ENCODE measurements around the gene ODAD3.

The ODAD3 gene

DNA sequence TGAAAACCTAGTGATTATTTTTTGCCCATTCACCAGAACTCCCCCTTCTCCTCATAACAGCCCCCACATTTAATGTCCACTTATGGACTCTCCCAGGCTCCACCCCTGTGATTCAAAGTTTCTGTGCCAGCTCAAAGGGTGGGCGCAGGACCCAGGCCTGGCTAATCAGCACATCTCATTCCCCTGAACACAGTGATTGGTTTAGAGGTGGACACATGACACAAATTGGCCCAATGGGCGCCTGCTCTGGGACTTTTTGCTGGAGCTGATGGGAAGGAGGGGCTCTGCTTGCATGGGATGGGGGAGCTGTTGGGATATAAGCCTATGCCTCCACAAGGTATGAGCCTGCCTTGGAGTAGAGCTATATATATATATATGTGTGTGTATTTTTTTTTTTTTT lies 44.6 kb downstream of the ODAD3 start:
- no peaks in the 10 kb centered on the region for H3K9me3 ChIP-seq
- H3K27ac ChIP-seq: no peak overlapping the region
- no peak overlapping the region for H3K4me3 ChIP-seq (ENCODE audit: low read depth in 1 of 2, low read length in 1 of 2)
- no peaks in the 10 kb centered on the region for H3K27me3 ChIP-seq
- H3K36me3 ChIP-seq: no peaks in the 10 kb centered on the region
- peaks cover 19 to 22% of the 10 kb centered on the region in 2 experiments for H3K4me1 ChIP-seq (ENCODE audit: control insufficient read depth in 1 of 2, insufficient read depth in 1 of 2, low read depth in 1 of 2, low read length in 1 of 2)
- no peak for TF ChIP-seq CTCF (IDR thresholded peaks at IDR 0.05)

GRCh38 chr19:11387162-11388034 lies 47.5 kb downstream of the ODAD3 start:
- H3K4me3 ChIP-seq (ENCODE audit: low read depth in 1 of 2, low read length in 1 of 2): peak overlapping the region in 1 of 2 experiments; percentile 28
- H3K9me3 ChIP-seq: no peaks in the 10 kb centered on the region
- TF ChIP-seq CTCF (IDR thresholded peaks at IDR 0.05): no peak
- H3K27ac ChIP-seq: peak overlapping the region; percentile 87
- no peaks in the 10 kb centered on the region for H3K36me3 ChIP-seq
- H3K4me1 ChIP-seq (ENCODE audit: control insufficient read depth in 1 of 2, insufficient read depth in 1 of 2, low read depth in 1 of 2, low read length in 1 of 2): peaks cover 39 to 45% of the 10 kb centered on the region in 2 experiments
- peaks cover 11% of the 10 kb centered on the region for H3K27me3 ChIP-seq

- Histone ChIP-seq H3K27me3 (peaks cover 11% of the 10 kb centered on the region), H3K4me3 (ENCODE audit: low read depth in 1 of 2, low read length in 1 of 2) (no peak overlapping the region), H3K36me3 (no peaks in the 10 kb centered on the region), H3K9me3 (no peaks in the 10 kb centered on the region), H3K4me1 (ENCODE audit: control insufficient read depth in 1 of 2, insufficient read depth in 1 of 2, low read depth in 1 of 2, low read length in 1 of 2) (peaks cover 62 to 70% of the 10 kb centered on the region in 2 experiments), H3K27ac (peak overlapping the region; percentile 95)
- TF ChIP-seq CTCF (IDR thresholded peaks at IDR 0.05): no peak
These were observed 50.2 kb downstream of the ODAD3 start for GRCh38 chr19:11384778-11385129.

GRCh38 chr19:11383706-11384048 lies 51.2 kb downstream of the ODAD3 start:
- Histone ChIP-seq H3K27me3 (peaks cover 11% of the 10 kb centered on the region), H3K9me3 (no peaks in the 10 kb centered on the region), H3K36me3 (peaks cover 2% of the 10 kb centered on the region), H3K4me1 (ENCODE audit: control insufficient read depth in 1 of 2, insufficient read depth in 1 of 2, low read depth in 1 of 2, low read length in 1 of 2) (peaks cover 72 to 74% of the 10 kb centered on the region in 2 experiments), H3K27ac (peak overlapping the region; percentile 95), H3K4me3 (ENCODE audit: low read depth in 1 of 2, low read length in 1 of 2) (peak overlapping the region; percentile 90 to 96)
- TF ChIP-seq CTCF (IDR thresholded peaks at IDR 0.05): no peak

GRCh38 chr19:11382898-11383705 lies 51.8 kb downstream of the ODAD3 start:
- peak overlapping the region; percentile 95 for H3K27ac ChIP-seq
- H3K4me1 ChIP-seq (ENCODE audit: control insufficient read depth in 1 of 2, insufficient read depth in 1 of 2, low read depth in 1 of 2, low read length in 1 of 2): peaks cover 78 to 80% of the 10 kb centered on the region in 2 experiments
- H3K9me3 ChIP-seq: no peaks in the 10 kb centered on the region
- peaks cover 11% of the 10 kb centered on the region for H3K27me3 ChIP-seq
- TF ChIP-seq CTCF (IDR thresholded peaks at IDR 0.05): peak; percentile 90
- H3K4me3 ChIP-seq (ENCODE audit: low read depth in 1 of 2, low read length in 1 of 2): peak overlapping the region; percentile 90 to 96
- peaks cover 7% of the 10 kb centered on the region for H3K36me3 ChIP-seq
